HG03432 (cell line): ENCODE results near the gene PTGIS.
"Not testable (repeated sequence)": the region's sequence is repeated elsewhere in the genome, so short reads cannot be mapped to it uniquely, and the experiment has no call there.

Experiments used
- ATAC-seq: cut with Tn5 transposase; IDR thresholded peaks from one replicate; pipeline ENCODE4 v1.9.1; 2021; ENCODE audit warnings: mild to moderate bottlenecking, moderate library complexity; ENCODE audit not compliant: unreplicated experiment

The PTGIS gene

GRCh38 chr20:49567421-49568277 lies at the start of gene PTGIS:
TSS of gene PTGIS (minus strand) at chr20:49568137. CDS start at chr20:49568116, 21 bp downstream.
- no peak for ATAC-seq

GRCh38 chr20:49617394-49617793 lies 49.5 kb upstream of the PTGIS start:
- ATAC-seq = not testable (repeated sequence)

GRCh38 chr20:49616154-49617007 lies 48.4 kb upstream of the PTGIS start:
- ATAC-seq = no peak

- ATAC-seq = no peak
Measured at GRCh38 chr20:49615401-49616153, 47.6 kb upstream of the PTGIS start.

- not testable (repeated sequence) for ATAC-seq
Measured at GRCh38 chr20:49615051-49615400, 47.1 kb upstream of the PTGIS start.

GRCh38 chr20:49614338-49615050 lies 46.6 kb upstream of the PTGIS start:
- no peak for ATAC-seq

- no peak for ATAC-seq
Measured at GRCh38 chr20:49612127-49612738, 44.3 kb upstream of the PTGIS start.

- ATAC-seq = not testable (repeated sequence)
Measured at GRCh38 chr20:49611539-49612126, 43.7 kb upstream of the PTGIS start.

- no peak for ATAC-seq
Measured at GRCh38 chr20:49610691-49611538, 43.0 kb upstream of the PTGIS start.

- ATAC-seq = peak; percentile 58
Measured at GRCh38 chr20:49608752-49609670, 41.1 kb upstream of the PTGIS start.

- ATAC-seq = no peak
Measured at GRCh38 chr20:49607568-49607967, 39.6 kb upstream of the PTGIS start.

- ATAC-seq = no peak
Measured at GRCh38 chr20:49603209-49603627, 35.3 kb upstream of the PTGIS start.

GRCh38 chr20:49602345-49603208 lies 34.6 kb upstream of the PTGIS start:
- ATAC-seq = no peak

- ATAC-seq = no peak
Measured at GRCh38 chr20:49601153-49601924, 33.4 kb upstream of the PTGIS start.

GRCh38 chr20:49599746-49600113 lies 31.8 kb upstream of the PTGIS start:
- ATAC-seq = no peak

GRCh38 chr20:49597825-49598395 lies 30.0 kb upstream of the PTGIS start:
- no peak for ATAC-seq
